ENCODE results near the gene TEP1.
"Not testable (repeated sequence)": the region's sequence is repeated elsewhere in the genome, so short reads cannot be mapped to it uniquely, and the experiment has no call there.

Gene TEP1

GRCh38 chr14:20412876-20413743 lies at the start of gene TEP1:
TEP1 (minus strand) TSS chr14:20413501; CDS start chr14:20408439, 5,062 bp downstream.
- peak; percentile 86 for DNase-seq (ENCODE audit: low spot score)

GRCh38 chr14:20461225-20462141 lies 48.2 kb upstream of the TEP1 start, which contains the start of gene PIP4P1:
PIP4P1 (minus strand) TSS chr14:20461434; CDS start chr14:20461325, 109 bp downstream.
- peak; percentile 98 for DNase-seq (ENCODE audit: low spot score)

GRCh38 chr14:20460458-20461224 lies 47.3 kb upstream of the TEP1 start:
- DNase-seq (ENCODE audit: low spot score): no peak

- DNase-seq (ENCODE audit: low spot score): no peak
Observed at GRCh38 chr14:20458031-20458789, 44.9 kb upstream of the TEP1 start.

GRCh38 chr14:20456971-20457370 lies 43.7 kb upstream of the TEP1 start:
- DNase-seq (ENCODE audit: low spot score): no peak

- DNase-seq (ENCODE audit: low spot score): no peak
Observed at GRCh38 chr14:20455355-20456300, 42.3 kb upstream of the TEP1 start.

- peak; percentile 99 for DNase-seq (ENCODE audit: low spot score)
Observed at GRCh38 chr14:20454516-20455354, 41.4 kb upstream of the TEP1 start, which contains the start of the genes APEX1 and OSGEP. APEX1 (plus strand) TSS chr14:20455226; CDS start chr14:20455646, 420 bp downstream. OSGEP (minus strand) TSS chr14:20454812; CDS start chr14:20454683, 129 bp downstream.

- DNase-seq (ENCODE audit: low spot score): not testable (repeated sequence)
Observed at GRCh38 chr14:20452831-20453230, 39.5 kb upstream of the TEP1 start.

GRCh38 chr14:20446889-20447288 lies 33.6 kb upstream of the TEP1 start:
- DNase-seq (ENCODE audit: low spot score): no peak

GRCh38 chr14:20443650-20444049 lies 30.3 kb upstream of the TEP1 start:
- DNase-seq (ENCODE audit: low spot score): not testable (repeated sequence)

GRCh38 chr14:20441461-20441860 lies 28.2 kb upstream of the TEP1 start:
- DNase-seq (ENCODE audit: low spot score): no peak

- no peak for DNase-seq (ENCODE audit: low spot score)
Observed at GRCh38 chr14:20440882-20441281, 27.6 kb upstream of the TEP1 start.

GRCh38 chr14:20440465-20440864 lies 27.2 kb upstream of the TEP1 start:
- DNase-seq (ENCODE audit: low spot score): no peak

GRCh38 chr14:20438664-20439063 lies 25.4 kb upstream of the TEP1 start:
- DNase-seq (ENCODE audit: low spot score): no peak

GRCh38 chr14:20436363-20436755 lies 23.1 kb upstream of the TEP1 start:
- no peak for DNase-seq (ENCODE audit: low spot score)

GRCh38 chr14:20435582-20436362 lies 22.5 kb upstream of the TEP1 start, which contains the start of gene KLHL33:
KLHL33 (minus strand) TSS chr14:20436166; CDS start chr14:20435811, 355 bp downstream.
- DNase-seq (ENCODE audit: low spot score): no peak

- no peak for DNase-seq (ENCODE audit: low spot score)
Observed at GRCh38 chr14:20434701-20435581, 21.6 kb upstream of the TEP1 start.

All from ecto neural progenitor cell (in vitro differentiated cells).